D721Med (cell line): ENCODE data around the gene GPR75.

Source experiments
- DNase-seq: peaks from one replicate; pipeline ENCODE4 v3.0.0; 2011; ENCODE audit warnings: low spot score; ENCODE audit not compliant: insufficient read length
- FAIRE-seq: peaks from 2 replicates; lab custom pipeline; 2011; peaks lifted over from hg19 to GRCh38; lab: Jason Lieb, UNC
- CTCF ChIP-seq: IDR thresholded peaks from 2 replicates; pipeline ENCODE4 v1.5.1; 2012; ENCODE audit warnings: mild to moderate bottlenecking, control low read depth; ENCODE audit not compliant: insufficient read depth; ENCODE audit errors: missing control alignments

The GPR75 gene

GRCh38 chr2:53886406-53887280, 26.9 kb upstream of the GPR75 start:
- no peak for TF ChIP-seq CTCF
- no peak for DNase-seq
- FAIRE-seq, result no peak

DNA sequence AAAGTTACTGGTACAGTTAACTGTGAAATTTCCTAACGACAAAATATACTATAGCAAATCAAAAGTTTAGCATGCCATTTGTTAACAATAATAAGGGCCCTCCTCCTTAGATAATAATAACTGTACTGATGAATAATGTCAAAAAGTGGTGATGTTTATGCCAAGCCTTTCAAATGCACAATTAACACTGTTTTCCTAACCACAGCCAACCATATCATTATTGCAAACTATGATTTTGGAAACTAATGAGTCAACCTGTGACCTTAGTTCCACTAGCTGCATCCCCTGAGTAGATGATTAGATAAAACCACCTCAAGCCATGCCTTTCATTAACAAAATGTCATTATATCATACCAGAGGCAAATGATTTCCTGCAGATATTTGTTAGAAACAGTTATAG, 25.1 kb upstream of the GPR75 start:
- DNase-seq (no peak), FAIRE-seq (peak; percentile 66)
- no peak for TF ChIP-seq CTCF

- DNase-seq (no peak), FAIRE-seq (no peak)
- TF ChIP-seq CTCF, result no peak
Observed at GRCh38 chr2:53881986-53882385, 22.2 kb upstream of the GPR75 start.

- DNase-seq (no peak), FAIRE-seq (no peak)
- no peak for TF ChIP-seq CTCF
Observed at GRCh38 chr2:53881360-53881759, 21.6 kb upstream of the GPR75 start.

GRCh38 chr2:53880756-53881155, 21.0 kb upstream of the GPR75 start:
- FAIRE-seq (no peak), DNase-seq (no peak)
- no peak for TF ChIP-seq CTCF

DNA sequence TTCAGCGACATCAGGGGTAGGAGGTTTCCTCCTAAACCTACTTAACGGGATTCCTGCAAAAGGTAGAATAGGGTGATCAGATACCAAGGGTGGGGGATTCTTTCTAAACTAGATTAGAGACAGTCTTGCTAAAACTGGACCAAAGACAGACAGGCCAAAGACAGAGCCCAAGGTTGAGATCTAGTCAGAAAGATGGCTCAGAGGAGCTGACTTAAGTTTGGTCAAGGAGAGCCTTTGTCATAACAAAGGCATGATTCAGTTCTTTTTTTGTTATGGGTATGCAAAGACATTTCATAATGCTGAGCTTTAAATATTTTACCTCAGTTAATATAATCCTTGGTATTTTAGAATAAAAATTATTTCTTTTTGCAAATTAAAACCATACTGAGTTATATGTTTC, 17.8 kb upstream of the GPR75 start:
- DNase-seq (no peak), FAIRE-seq (no peak)
- no peak for TF ChIP-seq CTCF

- no peak for DNase-seq
- FAIRE-seq, result no peak
- no peak for TF ChIP-seq CTCF
Observed at GRCh38 chr2:53877112-53877511, 17.3 kb upstream of the GPR75 start.
